GM23338 (cell line): ENCODE measurements around the gene LAMC2. TPM values are rescaled to one million over a fixed set of nuclear protein-coding genes. Genes with fewer than 3 reads are reported as not detected.

Experiments
- ATAC-seq: fragments of 200-7000 bp; cut with Tn5 transposase; 3 replicates; pipeline ENCODE4 v1.9.1; 2020
- DNase-seq: peaks from one replicate; pipeline ENCODE4 v3.0.0-alpha.2; 2015; ENCODE audit warnings: low spot score
- H2AFZ ChIP-seq: fragments of 200-600 bp; sonication (generic); 2 replicates; pipeline ENCODE4 v1.8.0; 2016; ENCODE audit warnings: antibody characterized with exemption, mild to moderate bottlenecking, moderate library complexity
- H3F3A ChIP-seq: fragments of 200-600 bp; sonication (generic); replicated peaks from 2 replicates; pipeline ENCODE4 v1.8.0; 2017; ENCODE audit warnings: antibody characterized with exemption, mixed run types, low read depth
- H3K27ac ChIP-seq: fragments of 200-600 bp; sonication (generic); 2 replicates; pipeline ENCODE4 v1.6.1; 2016; ENCODE audit warnings: low read depth
- H3K27me3 ChIP-seq: fragments of 200-600 bp; sonication (generic); 2 replicates; pipeline ENCODE4 v1.8.0; 2016; ENCODE audit warnings: mild to moderate bottlenecking, mixed run types, moderate library complexity; ENCODE audit not compliant: insufficient read depth
- H3K36me3 ChIP-seq: fragments of 200-600 bp; sonication (generic); 2 replicates; pipeline ENCODE4 v1.8.0; 2016; ENCODE audit warnings: mild to moderate bottlenecking; ENCODE audit not compliant: insufficient read depth
- H3K4me1 ChIP-seq: fragments of 200-600 bp; sonication (generic); 2 replicates; pipeline ENCODE4 v1.8.0; 2016; ENCODE audit warnings: mild to moderate bottlenecking, moderate library complexity; ENCODE audit not compliant: insufficient read depth
- H3K4me2 ChIP-seq: fragments of 200-600 bp; sonication (generic); 2 replicates; pipeline ENCODE4 v1.7.1; 2017; ENCODE audit warnings: mixed run types
- H3K4me3 ChIP-seq: fragments of 200-600 bp; sonication (generic); 2 replicates; pipeline ENCODE4 v1.6.1; 2016; ENCODE audit warnings: mixed run types
- H3K79me2 ChIP-seq: fragments of 200-600 bp; sonication (generic); replicated peaks from 2 replicates; pipeline ENCODE4 v1.8.0; 2017; ENCODE audit warnings: mild to moderate bottlenecking; ENCODE audit not compliant: insufficient read depth
- H3K9me2 ChIP-seq: fragments of 200-600 bp; sonication (generic); 2 replicates; pipeline ENCODE4 v1.8.0; 2017; ENCODE audit not compliant: insufficient read depth
- H4K20me1 ChIP-seq: fragments of 200-600 bp; sonication (generic); replicated peaks from 2 replicates; pipeline ENCODE4 v1.8.0; 2017; ENCODE audit warnings: mild to moderate bottlenecking; ENCODE audit not compliant: insufficient read depth
- H3K27ac Mint-ChIP-seq: 2 replicates; pipeline ENCODE4 v1.8.0; 2020; ENCODE audit warnings: inconsistent platforms, mild to moderate bottlenecking, moderate library complexity, mixed read lengths
- H3K27me3 Mint-ChIP-seq: 3 replicates; pipeline ENCODE4 v1.8.0; 2022; ENCODE audit warnings: low read depth, mild to moderate bottlenecking, moderate library complexity, mixed read lengths, inconsistent platforms; ENCODE audit not compliant: insufficient read depth, poor library complexity
- H3K36me3 Mint-ChIP-seq: 3 replicates; pipeline ENCODE4 v1.8.0; 2021; ENCODE audit warnings: low read depth, mild to moderate bottlenecking, inconsistent platforms, moderate library complexity, mixed read lengths
- H3K4me1 Mint-ChIP-seq: 3 replicates; pipeline ENCODE4 v1.8.0; 2020; ENCODE audit warnings: mild to moderate bottlenecking, inconsistent platforms, mixed read lengths
- H3K4me3 Mint-ChIP-seq: 3 replicates; pipeline ENCODE4 v1.8.0; 2021; ENCODE audit warnings: moderate library complexity, mild to moderate bottlenecking, inconsistent platforms, mixed read lengths
- H3K9me3 Mint-ChIP-seq: 3 replicates; pipeline ENCODE4 v1.8.0; 2020; ENCODE audit warnings: moderate library complexity, mild to moderate bottlenecking, inconsistent platforms, mixed read lengths
- EZH2phosphoT487 ChIP-seq: fragments of 200-600 bp; sonication (generic); IDR thresholded peaks from one replicate; pipeline ENCODE4 v1.8.1; 2018; ENCODE audit warnings: antibody characterized with exemption; ENCODE audit not compliant: unreplicated experiment
- JUNB ChIP-seq: IDR thresholded peaks from one replicate; pipeline ENCODE4 v1.6.1; 2016; ENCODE audit warnings: antibody characterized with exemption; ENCODE audit not compliant: unreplicated experiment
- POLR2AphosphoS5 ChIP-seq: IDR thresholded peaks from 2 replicates; pipeline ENCODE4 v1.6.1; 2016; ENCODE audit warnings: antibody characterized with exemption, low read depth
- STAT1 ChIP-seq: IDR thresholded peaks from one replicate; pipeline ENCODE4 v1.6.1; 2016; ENCODE audit warnings: antibody characterized with exemption; ENCODE audit not compliant: unreplicated experiment
- ZNF331 ChIP-seq: fragments of 250-450 bp; sonication (Bioruptor Pico); IDR thresholded peaks from 2 replicates; pipeline ENCODE4 v1.5.0; 2020; ENCODE audit warnings: low read depth, mild to moderate bottlenecking, moderate library complexity
- polyA plus RNA-seq: library from polyadenylated mRNA; unstranded; fragments of >200 nt; fragmentation: Nextera tagmentation; extraction: Ambion mirVana; gene quantifications from 2 replicates; pipeline ENCODE4 v1.2.1, GENCODE V29; 2016
- total RNA-seq: library from RNA; depleted of rRNA; stranded (reverse); fragments of >200 nt; shearing (Covaris generic); gene quantifications from 2 replicates; pipeline ENCODE4 v1.2.3, GENCODE V29; 2014
- TF ChIP-seq, protein P1 (sequence below): IDR thresholded peaks from 2 replicates; pipeline ENCODE4 v1.6.1; 2016; ENCODE audit warnings: antibody characterized with exemption
- TF ChIP-seq, protein P2 (sequence below): fragments of 250-450 bp; sonication (Bioruptor Pico); IDR thresholded peaks from 2 replicates; pipeline ENCODE4 v1.5.0; 2020; ENCODE audit warnings: mild to moderate bottlenecking, moderate library complexity

The LAMC2 gene
- total and polyA plus RNA-seq, 2 experiments from 2014 or later: 4.3 to 19.5 TPM

- TF ChIP-seq, protein P1, sequence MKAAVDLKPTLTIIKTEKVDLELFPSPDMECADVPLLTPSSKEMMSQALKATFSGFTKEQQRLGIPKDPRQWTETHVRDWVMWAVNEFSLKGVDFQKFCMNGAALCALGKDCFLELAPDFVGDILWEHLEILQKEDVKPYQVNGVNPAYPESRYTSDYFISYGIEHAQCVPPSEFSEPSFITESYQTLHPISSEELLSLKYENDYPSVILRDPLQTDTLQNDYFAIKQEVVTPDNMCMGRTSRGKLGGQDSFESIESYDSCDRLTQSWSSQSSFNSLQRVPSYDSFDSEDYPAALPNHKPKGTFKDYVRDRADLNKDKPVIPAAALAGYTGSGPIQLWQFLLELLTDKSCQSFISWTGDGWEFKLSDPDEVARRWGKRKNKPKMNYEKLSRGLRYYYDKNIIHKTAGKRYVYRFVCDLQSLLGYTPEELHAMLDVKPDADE: no peak
- TF ChIP-seq, protein P2, sequence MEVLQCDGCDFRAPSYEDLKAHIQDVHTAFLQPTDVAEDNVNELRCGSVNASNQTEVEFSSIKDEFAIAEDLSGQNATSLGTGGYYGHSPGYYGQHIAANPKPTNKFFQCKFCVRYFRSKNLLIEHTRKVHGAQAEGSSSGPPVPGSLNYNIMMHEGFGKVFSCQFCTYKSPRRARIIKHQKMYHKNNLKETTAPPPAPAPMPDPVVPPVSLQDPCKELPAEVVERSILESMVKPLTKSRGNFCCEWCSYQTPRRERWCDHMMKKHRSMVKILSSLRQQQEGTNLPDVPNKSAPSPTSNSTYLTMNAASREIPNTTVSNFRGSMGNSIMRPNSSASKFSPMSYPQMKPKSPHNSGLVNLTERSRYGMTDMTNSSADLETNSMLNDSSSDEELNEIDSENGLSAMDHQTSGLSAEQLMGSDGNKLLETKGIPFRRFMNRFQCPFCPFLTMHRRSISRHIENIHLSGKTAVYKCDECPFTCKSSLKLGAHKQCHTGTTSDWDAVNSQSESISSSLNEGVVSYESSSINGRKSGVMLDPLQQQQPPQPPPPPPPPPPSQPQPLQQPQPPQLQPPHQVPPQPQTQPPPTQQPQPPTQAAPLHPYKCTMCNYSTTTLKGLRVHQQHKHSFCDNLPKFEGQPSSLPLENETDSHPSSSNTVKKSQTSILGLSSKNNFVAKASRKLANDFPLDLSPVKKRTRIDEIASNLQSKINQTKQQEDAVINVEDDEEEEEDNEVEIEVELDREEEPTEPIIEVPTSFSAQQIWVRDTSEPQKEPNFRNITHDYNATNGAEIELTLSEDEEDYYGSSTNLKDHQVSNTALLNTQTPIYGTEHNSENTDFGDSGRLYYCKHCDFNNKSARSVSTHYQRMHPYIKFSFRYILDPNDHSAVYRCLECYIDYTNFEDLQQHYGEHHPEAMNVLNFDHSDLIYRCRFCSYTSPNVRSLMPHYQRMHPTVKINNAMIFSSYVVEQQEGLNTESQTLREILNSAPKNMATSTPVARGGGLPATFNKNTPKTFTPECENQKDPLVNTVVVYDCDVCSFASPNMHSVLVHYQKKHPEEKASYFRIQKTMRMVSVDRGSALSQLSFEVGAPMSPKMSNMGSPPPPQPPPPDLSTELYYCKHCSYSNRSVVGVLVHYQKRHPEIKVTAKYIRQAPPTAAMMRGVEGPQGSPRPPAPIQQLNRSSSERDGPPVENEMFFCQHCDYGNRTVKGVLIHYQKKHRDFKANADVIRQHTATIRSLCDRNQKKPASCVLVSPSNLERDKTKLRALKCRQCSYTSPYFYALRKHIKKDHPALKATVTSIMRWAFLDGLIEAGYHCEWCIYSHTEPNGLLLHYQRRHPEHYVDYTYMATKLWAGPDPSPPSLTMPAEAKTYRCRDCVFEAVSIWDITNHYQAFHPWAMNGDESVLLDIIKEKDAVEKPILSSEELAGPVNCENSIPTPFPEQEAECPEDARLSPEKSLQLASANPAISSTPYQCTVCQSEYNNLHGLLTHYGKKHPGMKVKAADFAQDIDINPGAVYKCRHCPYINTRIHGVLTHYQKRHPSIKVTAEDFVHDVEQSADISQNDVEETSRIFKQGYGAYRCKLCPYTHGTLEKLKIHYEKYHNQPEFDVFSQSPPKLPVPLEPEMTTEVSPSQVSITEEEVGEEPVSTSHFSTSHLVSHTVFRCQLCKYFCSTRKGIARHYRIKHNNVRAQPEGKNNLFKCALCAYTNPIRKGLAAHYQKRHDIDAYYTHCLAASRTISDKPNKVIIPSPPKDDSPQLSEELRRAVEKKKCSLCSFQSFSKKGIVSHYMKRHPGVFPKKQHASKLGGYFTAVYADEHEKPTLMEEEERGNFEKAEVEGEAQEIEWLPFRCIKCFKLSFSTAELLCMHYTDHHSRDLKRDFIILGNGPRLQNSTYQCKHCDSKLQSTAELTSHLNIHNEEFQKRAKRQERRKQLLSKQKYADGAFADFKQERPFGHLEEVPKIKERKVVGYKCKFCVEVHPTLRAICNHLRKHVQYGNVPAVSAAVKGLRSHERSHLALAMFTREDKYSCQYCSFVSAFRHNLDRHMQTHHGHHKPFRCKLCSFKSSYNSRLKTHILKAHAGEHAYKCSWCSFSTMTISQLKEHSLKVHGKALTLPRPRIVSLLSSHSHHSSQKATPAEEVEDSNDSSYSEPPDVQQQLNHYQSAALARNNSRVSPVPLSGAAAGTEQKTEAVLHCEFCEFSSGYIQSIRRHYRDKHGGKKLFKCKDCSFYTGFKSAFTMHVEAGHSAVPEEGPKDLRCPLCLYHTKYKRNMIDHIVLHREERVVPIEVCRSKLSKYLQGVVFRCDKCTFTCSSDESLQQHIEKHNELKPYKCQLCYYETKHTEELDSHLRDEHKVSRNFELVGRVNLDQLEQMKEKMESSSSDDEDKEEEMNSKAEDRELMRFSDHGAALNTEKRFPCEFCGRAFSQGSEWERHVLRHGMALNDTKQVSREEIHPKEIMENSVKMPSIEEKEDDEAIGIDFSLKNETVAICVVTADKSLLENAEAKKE: no peak
- TF ChIP-seq JUNB (no peak), ZNF331 (no peak)
Measured at GRCh38 chr1:183285256-183285655, 99.2 kb downstream of the LAMC2 start (continued).

- DNase-seq (no peak), ATAC-seq (no peak)
- Mint-ChIP-seq H3K27me3 (peaks cover 2% of the 10 kb centered on the region), H3K36me3 (peaks cover 6% of the 10 kb centered on the region; the same call in 2 of the 3 replicates), H3K9me3 (no peaks in the 10 kb centered on the region; the same call in 2 of the 3 replicates), H3K27ac (no peak overlapping the region), H3K4me1 (peaks cover 9% of the 10 kb centered on the region), H3K4me3 (no peak overlapping the region)
- Histone ChIP-seq H2AFZ (no peak overlapping the region), H3K36me3 (no peaks in the 10 kb centered on the region), H3K4me2 (no peak overlapping the region), H3K9me2 (no peaks in the 10 kb centered on the region), H3K27ac (no peak overlapping the region), H3K27me3 (no peaks in the 10 kb centered on the region), H3F3A (no peaks in the 10 kb centered on the region), H3K79me2 (no peaks in the 10 kb centered on the region), H3K4me1 (no peaks in the 10 kb centered on the region), H3K4me3 (no peak overlapping the region), H4K20me1 (no peaks in the 10 kb centered on the region)
- TF ChIP-seq POLR2AphosphoS5 (no peak), JUNB (no peak), ZNF331 (no peak), EZH2phosphoT487 (no peak), STAT1 (no peak)
- TF ChIP-seq, protein P2: no peak
Measured at GRCh38 chr1:183285746-183286145, 99.7 kb downstream of the LAMC2 start.
